Panc1 (cell line): ENCODE data around the gene ADARB2.

Experiments
- POLR2AphosphoS5 ChIP-seq: IDR thresholded peaks from 2 replicates; pipeline ENCODE4 v1.6.1; 2012; ENCODE audit warnings: mild to moderate bottlenecking, low read depth, low read length, moderate library complexity
- SIN3A ChIP-seq: IDR thresholded peaks from 2 replicates; pipeline ENCODE4 v1.6.1; 2012; ENCODE audit warnings: low read depth, mild to moderate bottlenecking, low read length, moderate library complexity, borderline replicate concordance; ENCODE audit not compliant: insufficient read depth
- TCF7L2 ChIP-seq: IDR thresholded peaks from 2 replicates; pipeline ENCODE4 v1.6.1; 2011; ENCODE audit warnings: mild to moderate bottlenecking, low read depth, low read length, inconsistent platforms
- TF ChIP-seq, protein P1 (sequence below): fragments of 450-650 bp; IDR thresholded peaks from 2 replicates; pipeline ENCODE4 v1.5.1; 2017; ENCODE audit warnings: mild to moderate bottlenecking
- TF ChIP-seq, protein P2 (sequence below), 2 experiments: IDR thresholded peaks; 2 replicates each; pipeline ENCODE4 v1.6.1; 2011 to 2012; ENCODE audit warnings: low read depth in 2 of 2, control low read depth in 1 of 2, low read length in 1 of 2, mild to moderate bottlenecking in 1 of 2, moderate library complexity in 1 of 2; ENCODE audit not compliant: insufficient read depth in 1 of 2

DNA sequence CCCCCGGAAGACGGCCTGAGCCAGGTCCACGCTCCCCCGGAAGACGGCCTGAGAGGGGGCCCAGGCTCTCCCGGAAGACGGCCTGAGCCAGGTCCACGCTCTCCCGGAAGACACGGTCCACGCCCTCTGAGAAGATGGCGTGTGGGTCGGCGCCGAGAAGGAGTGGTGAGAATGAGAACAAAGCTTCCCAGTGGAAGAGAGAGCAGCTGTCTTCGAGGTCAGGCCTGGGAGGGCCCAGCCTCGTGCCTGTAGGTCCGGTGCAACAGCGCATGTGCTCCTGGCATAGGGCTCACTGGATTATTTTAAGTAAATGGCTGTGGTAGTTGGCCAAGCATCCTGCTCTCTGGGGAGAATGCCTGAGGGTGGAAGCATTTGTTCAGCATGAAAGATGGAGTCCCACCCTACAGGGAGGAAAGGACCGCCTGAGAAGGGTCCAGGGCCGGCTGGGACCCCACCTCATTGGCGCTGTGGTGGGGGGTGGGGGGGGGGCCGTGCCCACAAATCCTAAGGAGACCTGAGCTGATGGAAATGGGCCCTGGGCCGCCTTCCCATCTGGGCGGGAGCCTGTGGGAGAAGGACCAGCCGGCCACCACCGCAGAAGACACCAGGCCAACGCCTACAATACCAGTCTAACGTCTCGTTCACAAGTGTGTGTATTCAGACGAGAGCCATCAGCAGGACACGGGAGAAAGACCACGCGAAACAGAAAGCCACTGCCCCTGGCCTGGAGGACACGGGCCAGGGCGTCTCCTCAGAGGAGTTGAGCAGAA lies 471.1 kb downstream of the ADARB2 start:
- TF ChIP-seq, protein P1, sequence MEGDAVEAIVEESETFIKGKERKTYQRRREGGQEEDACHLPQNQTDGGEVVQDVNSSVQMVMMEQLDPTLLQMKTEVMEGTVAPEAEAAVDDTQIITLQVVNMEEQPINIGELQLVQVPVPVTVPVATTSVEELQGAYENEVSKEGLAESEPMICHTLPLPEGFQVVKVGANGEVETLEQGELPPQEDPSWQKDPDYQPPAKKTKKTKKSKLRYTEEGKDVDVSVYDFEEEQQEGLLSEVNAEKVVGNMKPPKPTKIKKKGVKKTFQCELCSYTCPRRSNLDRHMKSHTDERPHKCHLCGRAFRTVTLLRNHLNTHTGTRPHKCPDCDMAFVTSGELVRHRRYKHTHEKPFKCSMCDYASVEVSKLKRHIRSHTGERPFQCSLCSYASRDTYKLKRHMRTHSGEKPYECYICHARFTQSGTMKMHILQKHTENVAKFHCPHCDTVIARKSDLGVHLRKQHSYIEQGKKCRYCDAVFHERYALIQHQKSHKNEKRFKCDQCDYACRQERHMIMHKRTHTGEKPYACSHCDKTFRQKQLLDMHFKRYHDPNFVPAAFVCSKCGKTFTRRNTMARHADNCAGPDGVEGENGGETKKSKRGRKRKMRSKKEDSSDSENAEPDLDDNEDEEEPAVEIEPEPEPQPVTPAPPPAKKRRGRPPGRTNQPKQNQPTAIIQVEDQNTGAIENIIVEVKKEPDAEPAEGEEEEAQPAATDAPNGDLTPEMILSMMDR, result no peak
- TF ChIP-seq, protein P2, sequence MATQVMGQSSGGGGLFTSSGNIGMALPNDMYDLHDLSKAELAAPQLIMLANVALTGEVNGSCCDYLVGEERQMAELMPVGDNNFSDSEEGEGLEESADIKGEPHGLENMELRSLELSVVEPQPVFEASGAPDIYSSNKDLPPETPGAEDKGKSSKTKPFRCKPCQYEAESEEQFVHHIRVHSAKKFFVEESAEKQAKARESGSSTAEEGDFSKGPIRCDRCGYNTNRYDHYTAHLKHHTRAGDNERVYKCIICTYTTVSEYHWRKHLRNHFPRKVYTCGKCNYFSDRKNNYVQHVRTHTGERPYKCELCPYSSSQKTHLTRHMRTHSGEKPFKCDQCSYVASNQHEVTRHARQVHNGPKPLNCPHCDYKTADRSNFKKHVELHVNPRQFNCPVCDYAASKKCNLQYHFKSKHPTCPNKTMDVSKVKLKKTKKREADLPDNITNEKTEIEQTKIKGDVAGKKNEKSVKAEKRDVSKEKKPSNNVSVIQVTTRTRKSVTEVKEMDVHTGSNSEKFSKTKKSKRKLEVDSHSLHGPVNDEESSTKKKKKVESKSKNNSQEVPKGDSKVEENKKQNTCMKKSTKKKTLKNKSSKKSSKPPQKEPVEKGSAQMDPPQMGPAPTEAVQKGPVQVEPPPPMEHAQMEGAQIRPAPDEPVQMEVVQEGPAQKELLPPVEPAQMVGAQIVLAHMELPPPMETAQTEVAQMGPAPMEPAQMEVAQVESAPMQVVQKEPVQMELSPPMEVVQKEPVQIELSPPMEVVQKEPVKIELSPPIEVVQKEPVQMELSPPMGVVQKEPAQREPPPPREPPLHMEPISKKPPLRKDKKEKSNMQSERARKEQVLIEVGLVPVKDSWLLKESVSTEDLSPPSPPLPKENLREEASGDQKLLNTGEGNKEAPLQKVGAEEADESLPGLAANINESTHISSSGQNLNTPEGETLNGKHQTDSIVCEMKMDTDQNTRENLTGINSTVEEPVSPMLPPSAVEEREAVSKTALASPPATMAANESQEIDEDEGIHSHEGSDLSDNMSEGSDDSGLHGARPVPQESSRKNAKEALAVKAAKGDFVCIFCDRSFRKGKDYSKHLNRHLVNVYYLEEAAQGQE (IDR thresholded peaks at IDR 0.05; ENCODE audit: insufficient read depth in 1 of 2, low read depth in 2 of 2, low read length in 1 of 2), result no peak
- TF ChIP-seq POLR2AphosphoS5, result no peak
- TF ChIP-seq TCF7L2, result no peak
- TF ChIP-seq SIN3A, result no peak
